Transverse colon (tissue), 4 donors: ENCODE results near the gene NCBP3.

Experiments
- EP300 ChIP-seq: sonication (generic); formaldehyde crosslinking; IDR thresholded peaks from one replicate; pipeline ENCODE4 v1.6.1; 2017; ENCODE audit warnings: antibody characterized with exemption, low read depth
- POLR2A ChIP-seq: fragments of 450-650 bp; IDR thresholded peaks from one replicate; pipeline ENCODE4 v1.6.1; 2016; ENCODE audit warnings: antibody characterized with exemption, mild to moderate bottlenecking, moderate library complexity
- POLR2AphosphoS5 ChIP-seq, 3 donors: sonication (generic); formaldehyde crosslinking; IDR thresholded peaks; one replicate each; pipeline ENCODE4 v1.6.1; 2016; ENCODE audit warnings: antibody characterized with exemption in 3 of 3
- TF ChIP-seq, protein P1 (sequence below), 5 experiments: fragments of 200-600 bp in 3 of 5; fragments of 450-650 bp in 2 of 5; sonication (generic) in 3 of 5; IDR thresholded peaks; 1 replicate in 2 of 5; 2 replicates in 3 of 5; pipeline ENCODE4 v1.5.1; 2016 to 2017; ENCODE audit warnings: antibody characterized with exemption in 5 of 5, inconsistent platforms in 3 of 5, mild to moderate bottlenecking in 2 of 5, moderate library complexity in 1 of 5

DNA sequence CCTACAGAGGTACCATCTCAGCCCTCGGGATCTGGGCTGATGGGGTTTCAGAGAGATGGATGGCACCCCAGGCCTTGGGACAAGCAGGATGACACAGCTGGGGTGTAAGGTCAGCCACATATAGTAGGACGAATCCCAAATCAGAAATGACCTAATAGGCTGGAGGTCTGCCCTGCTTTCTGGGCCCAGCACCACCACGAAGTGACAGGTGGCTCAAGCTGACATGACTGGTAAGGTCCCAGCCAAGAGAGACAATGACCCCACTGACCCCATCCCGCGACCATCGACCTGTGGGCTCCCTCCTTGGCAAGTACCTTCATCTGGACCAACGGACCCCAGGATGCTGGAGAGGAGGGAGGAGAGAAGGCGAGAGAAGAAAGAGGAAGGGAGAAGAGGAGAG is 31.2 kb upstream of the NCBP3 start:
- TF ChIP-seq, protein P1, sequence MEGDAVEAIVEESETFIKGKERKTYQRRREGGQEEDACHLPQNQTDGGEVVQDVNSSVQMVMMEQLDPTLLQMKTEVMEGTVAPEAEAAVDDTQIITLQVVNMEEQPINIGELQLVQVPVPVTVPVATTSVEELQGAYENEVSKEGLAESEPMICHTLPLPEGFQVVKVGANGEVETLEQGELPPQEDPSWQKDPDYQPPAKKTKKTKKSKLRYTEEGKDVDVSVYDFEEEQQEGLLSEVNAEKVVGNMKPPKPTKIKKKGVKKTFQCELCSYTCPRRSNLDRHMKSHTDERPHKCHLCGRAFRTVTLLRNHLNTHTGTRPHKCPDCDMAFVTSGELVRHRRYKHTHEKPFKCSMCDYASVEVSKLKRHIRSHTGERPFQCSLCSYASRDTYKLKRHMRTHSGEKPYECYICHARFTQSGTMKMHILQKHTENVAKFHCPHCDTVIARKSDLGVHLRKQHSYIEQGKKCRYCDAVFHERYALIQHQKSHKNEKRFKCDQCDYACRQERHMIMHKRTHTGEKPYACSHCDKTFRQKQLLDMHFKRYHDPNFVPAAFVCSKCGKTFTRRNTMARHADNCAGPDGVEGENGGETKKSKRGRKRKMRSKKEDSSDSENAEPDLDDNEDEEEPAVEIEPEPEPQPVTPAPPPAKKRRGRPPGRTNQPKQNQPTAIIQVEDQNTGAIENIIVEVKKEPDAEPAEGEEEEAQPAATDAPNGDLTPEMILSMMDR (IDR thresholded peaks at IDR 0.05) = no peak
- no peak for TF ChIP-seq POLR2A
- TF ChIP-seq POLR2AphosphoS5 (IDR thresholded peaks at IDR 0.05) = no peak
- no peak for TF ChIP-seq EP300
